Left ventricle myocardium inferior (tissue), 1 donor: ENCODE results near the gene DACH1. TPM values are rescaled to one million over a fixed set of nuclear protein-coding genes. Genes with fewer than 3 reads are reported as not detected.

Experiments used
- DNase-seq: peaks from one replicate; pipeline ENCODE4 v3.0.0-alpha.2; 2020
- H3K27ac ChIP-seq: fragments of 200-600 bp; replicated peaks from 2 replicates; pipeline ENCODE4 v1.8.0; 2021
- H3K27me3 ChIP-seq: fragments of 200-600 bp; 2 replicates; pipeline ENCODE4 v1.8.0; 2021; ENCODE audit warnings: low read depth
- H3K36me3 ChIP-seq: fragments of 200-600 bp; 2 replicates; pipeline ENCODE4 v1.8.0; 2021
- H3K4me1 ChIP-seq: fragments of 200-600 bp; 2 replicates; pipeline ENCODE4 v1.8.0; 2021
- H3K4me3 ChIP-seq: fragments of 200-600 bp; 2 replicates; pipeline ENCODE4 v1.8.0; 2021; ENCODE audit warnings: mild to moderate bottlenecking, moderate library complexity
- H3K9me3 ChIP-seq: fragments of 200-600 bp; replicated peaks from 2 replicates; pipeline ENCODE4 v1.8.0; 2021
- intact Hi-C: fragments of 100-400 bp; cut with micrococcal nuclease; formaldehyde crosslinking; loops from one replicate; pipeline ENCODE4 v1.11.0; 2022
- total RNA-seq: library from RNA; stranded (reverse); fragmentation: NEBNext Ultra II Directional; extraction: Animal tissue kit (Norgen Biotek cat#: 25700); gene quantifications from one replicate; pipeline ENCODE4 v1.2.1, GENCODE V29; 2021
- TF ChIP-seq, protein P1 (sequence below): fragments of 200-600 bp; IDR thresholded peaks from 2 replicates; pipeline ENCODE4 v1.8.0; 2021; ENCODE audit warnings: antibody characterized with exemption, mild to moderate bottlenecking, borderline replicate concordance
- donor health status: DM: no; HTN: yes; CAD: no; lungs with severe emphysema.

DACH1 gene
- total RNA-seq, 1 donor from 2014 or later, result 3.4 TPM

GRCh38 chr13:71865874-71866334 lies 1.1 kb downstream of the DACH1 start:
- Histone ChIP-seq H3K36me3 (no peaks in the 10 kb centered on the region), H3K27me3 (peaks cover 46% of the 10 kb centered on the region), H3K4me3 (peak overlapping the region; percentile 78), H3K27ac (peak overlapping the region; percentile 85), H3K4me1 (peaks cover 36% of the 10 kb centered on the region), H3K9me3 (no peaks in the 10 kb centered on the region)
- intact Hi-C loops, result no loop called here
- TF ChIP-seq, protein P1, sequence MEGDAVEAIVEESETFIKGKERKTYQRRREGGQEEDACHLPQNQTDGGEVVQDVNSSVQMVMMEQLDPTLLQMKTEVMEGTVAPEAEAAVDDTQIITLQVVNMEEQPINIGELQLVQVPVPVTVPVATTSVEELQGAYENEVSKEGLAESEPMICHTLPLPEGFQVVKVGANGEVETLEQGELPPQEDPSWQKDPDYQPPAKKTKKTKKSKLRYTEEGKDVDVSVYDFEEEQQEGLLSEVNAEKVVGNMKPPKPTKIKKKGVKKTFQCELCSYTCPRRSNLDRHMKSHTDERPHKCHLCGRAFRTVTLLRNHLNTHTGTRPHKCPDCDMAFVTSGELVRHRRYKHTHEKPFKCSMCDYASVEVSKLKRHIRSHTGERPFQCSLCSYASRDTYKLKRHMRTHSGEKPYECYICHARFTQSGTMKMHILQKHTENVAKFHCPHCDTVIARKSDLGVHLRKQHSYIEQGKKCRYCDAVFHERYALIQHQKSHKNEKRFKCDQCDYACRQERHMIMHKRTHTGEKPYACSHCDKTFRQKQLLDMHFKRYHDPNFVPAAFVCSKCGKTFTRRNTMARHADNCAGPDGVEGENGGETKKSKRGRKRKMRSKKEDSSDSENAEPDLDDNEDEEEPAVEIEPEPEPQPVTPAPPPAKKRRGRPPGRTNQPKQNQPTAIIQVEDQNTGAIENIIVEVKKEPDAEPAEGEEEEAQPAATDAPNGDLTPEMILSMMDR, result no peak
- DNase-seq, result peak; percentile 18

DNA sequence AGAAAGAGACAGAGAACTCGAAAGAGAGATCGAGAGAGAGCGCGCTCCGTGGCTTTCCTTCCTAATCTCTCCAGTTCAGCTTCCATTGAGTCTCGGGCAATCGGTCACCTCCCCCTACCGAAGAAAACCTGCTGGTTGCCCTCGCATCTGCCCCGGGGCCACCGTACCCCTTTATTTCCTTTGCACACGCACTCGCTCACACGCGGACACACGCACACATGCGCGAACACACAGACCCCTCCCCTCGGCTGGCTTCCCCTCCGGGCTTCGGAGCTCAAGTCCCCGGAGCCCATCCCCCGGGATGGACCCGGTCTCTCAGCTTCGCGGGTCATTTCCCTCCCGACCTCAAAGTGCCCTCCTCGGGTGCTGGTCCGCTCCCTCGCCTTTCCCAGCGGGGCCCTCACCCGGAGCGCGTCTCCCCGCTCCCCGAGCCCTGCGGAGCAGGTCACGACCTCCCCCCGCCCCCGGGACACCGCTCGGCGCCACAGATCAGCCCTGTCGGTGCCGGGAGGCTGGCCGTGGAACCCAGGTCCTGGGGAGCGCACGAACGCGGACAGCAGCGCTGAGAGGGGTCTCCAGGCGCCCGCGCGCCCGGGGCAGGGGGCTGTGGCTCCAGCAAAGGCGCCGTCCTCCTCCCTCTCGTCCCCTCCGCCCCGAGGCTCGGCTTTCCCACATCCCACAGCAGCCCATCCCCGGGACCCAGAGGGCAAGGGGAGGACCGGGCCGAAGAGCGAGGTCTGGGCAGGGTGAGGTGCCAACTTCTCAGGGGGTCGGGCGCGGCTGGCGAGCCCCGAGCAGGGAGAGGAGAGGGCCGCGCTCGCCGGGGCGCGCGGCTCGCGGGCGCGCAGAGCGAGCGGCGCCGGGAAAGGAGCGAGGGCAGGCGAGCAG lies 1.8 kb downstream of the DACH1 start:
- intact Hi-C loops, result loop anchor here (5.0 kb wide), 1 partner anchor 613 kb away; no protein-coding TSS in a partner anchor
- Histone ChIP-seq H3K27ac (peak overlapping the region; percentile 85), H3K36me3 (no peaks in the 10 kb centered on the region), H3K4me3 (peak overlapping the region; percentile 78), H3K27me3 (peaks cover 46% of the 10 kb centered on the region), H3K4me1 (peaks cover 40% of the 10 kb centered on the region), H3K9me3 (no peaks in the 10 kb centered on the region)
- peak; percentile 32 for DNase-seq
- TF ChIP-seq, protein P1, result no peak

- TF ChIP-seq, protein P1, result no peak
- Histone ChIP-seq H3K36me3 (no peaks in the 10 kb centered on the region), H3K27ac (peak overlapping the region; percentile 85), H3K27me3 (peaks cover 42% of the 10 kb centered on the region), H3K4me3 (peak overlapping the region; percentile 78), H3K9me3 (no peaks in the 10 kb centered on the region), H3K4me1 (peaks cover 44% of the 10 kb centered on the region)
- DNase-seq, result peak; percentile 56
- intact Hi-C loops, result loop anchor here (5.0 kb wide), 1 partner anchor 612 kb away; no protein-coding TSS in a partner anchor
These were observed 2.7 kb downstream of the DACH1 start for GRCh38 chr13:71864094-71864985.

DNA sequence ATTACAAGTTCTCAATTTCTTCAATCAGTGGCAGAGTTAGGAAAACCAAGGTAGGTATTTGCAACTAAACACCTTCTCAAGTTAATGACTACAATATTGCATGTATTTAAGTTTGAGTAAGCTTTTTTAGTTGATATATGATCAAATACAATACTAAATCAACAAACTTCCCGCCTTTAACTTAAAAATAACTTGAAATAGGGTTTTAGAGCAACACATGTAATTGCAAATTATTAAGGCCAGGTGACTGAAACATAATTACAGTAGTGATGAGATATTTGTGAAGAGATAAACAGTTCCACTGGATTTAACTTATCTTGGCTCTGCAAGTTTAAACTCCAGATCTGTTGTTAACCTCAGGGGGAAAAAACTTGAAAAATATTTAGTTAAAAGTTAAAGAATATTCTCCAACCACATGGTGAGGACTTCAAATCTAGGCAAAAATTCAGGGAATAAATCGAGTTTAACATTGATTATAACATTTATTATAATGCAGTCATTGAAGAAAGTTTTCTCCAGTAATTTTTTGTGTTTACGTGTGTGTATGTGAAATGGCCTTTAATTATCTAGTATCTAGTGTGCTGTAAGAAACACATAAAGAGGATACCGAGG lies 3.6 kb downstream of the DACH1 start:
- Histone ChIP-seq H3K4me3 (peak overlapping the region; percentile 78), H3K27ac (peak overlapping the region; percentile 85), H3K4me1 (peaks cover 44% of the 10 kb centered on the region), H3K27me3 (peaks cover 34% of the 10 kb centered on the region), H3K9me3 (no peaks in the 10 kb centered on the region), H3K36me3 (no peaks in the 10 kb centered on the region)
- intact Hi-C loops, result loop anchor here (5.0 kb wide), 1 partner anchor 611 kb away; no protein-coding TSS in a partner anchor
- TF ChIP-seq, protein P1, result no peak
- no peak for DNase-seq
